GM23248 (cell line): ENCODE data around the gene TBC1D2. TPM values are rescaled to one million over a fixed set of nuclear protein-coding genes. Genes with fewer than 3 reads are reported as not detected.

Source experiments
- DNase-seq: peaks from one replicate; pipeline ENCODE4 v3.0.0-alpha.2; 2015
- H2AFZ ChIP-seq: fragments of 200-600 bp; sonication (generic); 2 replicates; pipeline ENCODE4 v1.6.1; 2016; ENCODE audit warnings: antibody characterized with exemption
- H3F3A ChIP-seq: fragments of 200-600 bp; sonication (generic); 2 replicates; pipeline ENCODE4 v1.6.1; 2016; ENCODE audit warnings: mild to moderate bottlenecking, antibody characterized with exemption, mixed run types; ENCODE audit not compliant: insufficient read depth
- H3K27ac ChIP-seq: fragments of 200-600 bp; sonication (generic); 2 replicates; pipeline ENCODE4 v1.5.1; 2016; ENCODE audit warnings: mild to moderate bottlenecking
- H3K27me3 ChIP-seq: fragments of 200-600 bp; sonication (generic); replicated peaks from 2 replicates; pipeline ENCODE4 v1.6.1; 2016; ENCODE audit warnings: mild to moderate bottlenecking; ENCODE audit not compliant: insufficient read depth
- H3K36me3 ChIP-seq: fragments of 200-600 bp; sonication (generic); 2 replicates; pipeline ENCODE4 v1.6.1; 2016; ENCODE audit warnings: low read depth, mild to moderate bottlenecking
- H3K4me1 ChIP-seq: fragments of 200-600 bp; sonication (generic); 2 replicates; pipeline ENCODE4 v1.6.1; 2016; ENCODE audit warnings: mild to moderate bottlenecking; ENCODE audit not compliant: insufficient read depth
- H3K4me2 ChIP-seq: fragments of 200-600 bp; sonication (generic); one replicate; pipeline ENCODE4 v1.6.1; 2016; ENCODE audit warnings: mild to moderate bottlenecking; ENCODE audit not compliant: unreplicated experiment
- H3K4me3 ChIP-seq: fragments of 200-600 bp; sonication (generic); 2 replicates; pipeline ENCODE4 v1.5.1; 2016; ENCODE audit warnings: mild to moderate bottlenecking
- H3K79me2 ChIP-seq: fragments of 200-600 bp; sonication (generic); 2 replicates; pipeline ENCODE4 v1.6.1; 2016; ENCODE audit warnings: mild to moderate bottlenecking; ENCODE audit not compliant: insufficient read depth
- H3K9ac ChIP-seq: fragments of 200-600 bp; sonication (generic); 2 replicates; pipeline ENCODE4 v1.6.1; 2016; ENCODE audit warnings: mild to moderate bottlenecking
- H3K9me2 ChIP-seq: fragments of 200-600 bp; sonication (generic); 2 replicates; pipeline ENCODE4 v1.6.1; 2016; ENCODE audit warnings: mixed run types, mild to moderate bottlenecking, moderate library complexity; ENCODE audit not compliant: insufficient read depth
- H3K9me3 ChIP-seq: fragments of 200-600 bp; sonication (generic); one replicate; pipeline ENCODE4 v1.6.1; 2017; ENCODE audit warnings: low read depth
- H4K20me1 ChIP-seq: fragments of 200-600 bp; sonication (generic); 2 replicates; pipeline ENCODE4 v1.6.0; 2016; ENCODE audit not compliant: insufficient read depth
- EZH2 ChIP-seq: fragments of 200-600 bp; sonication (generic); IDR thresholded peaks from 2 replicates; pipeline ENCODE4 v1.6.1; 2018; ENCODE audit warnings: antibody characterized with exemption, mild to moderate bottlenecking; ENCODE audit not compliant: insufficient read depth, poor library complexity, severe bottlenecking
- EZH2phosphoT487 ChIP-seq: fragments of 200-600 bp; sonication (generic); IDR thresholded peaks from 2 replicates; pipeline ENCODE4 v1.6.1; 2018; ENCODE audit warnings: antibody characterized with exemption, moderate library complexity, mild to moderate bottlenecking, low read depth; ENCODE audit not compliant: insufficient read depth
- WGBS, 2 experiments: methylation state at CpG; one replicate each; pipeline ENCODE4 v1.1.6; 2015 to 2017; ENCODE audit warnings: low lambda C conversion rate in 2 of 2, low coverage in 1 of 2; ENCODE audit errors: missing lambda C conversion rate in 2 of 2; 5-methylcytosine and 5-hydroxymethylcytosine counted together
- in situ Hi-C: fragments of 300-500 bp; cut with MboI; formaldehyde crosslinking; loops from 2 replicates; pipeline ENCODE4 v1.15.0; 2020
- polyA plus RNA-seq: library from polyadenylated mRNA; unstranded; fragments of >200 nt; fragmentation: Nextera tagmentation; extraction: Ambion mirVana; gene quantifications from 2 replicates; pipeline ENCODE4 v1.2.1, GENCODE V29; 2016
- total RNA-seq: library from RNA; depleted of rRNA; stranded (reverse); fragments of >200 nt; shearing (Covaris generic); gene quantifications from 2 replicates; pipeline ENCODE4 v1.2.3, GENCODE V29; 2014

TBC1D2 gene
- total and polyA plus RNA-seq, 2 experiments from 2014 or later = 58.4 to 58.9 TPM

DNA sequence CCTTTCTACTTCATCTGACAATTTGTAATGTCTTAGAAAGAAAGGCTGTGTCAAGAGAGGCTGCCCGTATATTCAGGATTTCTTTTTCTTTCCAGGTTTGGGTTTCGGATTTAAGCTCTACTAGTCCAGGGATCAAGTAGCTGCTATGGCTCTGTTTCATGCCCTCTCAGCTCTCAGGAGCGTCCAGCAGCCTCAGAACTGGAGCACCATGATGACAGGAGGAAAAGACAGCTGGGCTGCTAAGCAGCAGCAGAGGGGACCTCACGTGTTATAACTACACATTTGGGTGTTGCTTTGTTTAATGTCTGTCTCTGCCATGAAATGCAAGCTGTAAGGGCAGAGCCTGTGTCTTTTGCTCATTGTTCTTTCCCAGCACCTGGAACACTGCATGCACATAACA is 28.5 kb downstream of the TBC1D2 start:
- H3K27me3 ChIP-seq = no peaks in the 10 kb centered on the region
- no peaks in the 10 kb centered on the region for H3K9me2 ChIP-seq
- H3K27ac ChIP-seq = peak overlapping the region; percentile 47; the same call in 1 of the 2 replicates
- H4K20me1 ChIP-seq = no peaks in the 10 kb centered on the region
- peaks cover 61% of the 10 kb centered on the region for H3K36me3 ChIP-seq
- WGBS, 2 experiments = 96 to 98% methylated on average over 4 of the region's 4 CpGs
- in situ Hi-C loops = no loop called here
- no peak overlapping the region for H3K4me2 ChIP-seq
- no peak overlapping the region for H3K4me3 ChIP-seq
- no peak overlapping the region for H2AFZ ChIP-seq
- H3F3A ChIP-seq = peaks cover 46% of the 10 kb centered on the region
- 0 out of 2 replicates have a peak, but pooled peaks cover 4% of the 10 kb centered on the region for H3K79me2 ChIP-seq
- TF ChIP-seq EZH2phosphoT487 = no peak
- no peak for TF ChIP-seq EZH2
- H3K4me1 ChIP-seq = peaks cover 46% of the 10 kb centered on the region
- no peak for DNase-seq
- H3K9ac ChIP-seq = no peak overlapping the region; the same call in 1 of the 2 replicates
- no peaks in the 10 kb centered on the region for H3K9me3 ChIP-seq

GRCh38 chr9:98226516-98226915 is 28.9 kb downstream of the TBC1D2 start:
- peaks cover 59% of the 10 kb centered on the region for H3K36me3 ChIP-seq
- H3K9ac ChIP-seq = no peak overlapping the region; the same call in 1 of the 2 replicates
- no peak overlapping the region for H3K4me3 ChIP-seq
- no peak overlapping the region for H2AFZ ChIP-seq
- H3K27me3 ChIP-seq = no peaks in the 10 kb centered on the region
- H3K79me2 ChIP-seq = 0 out of 2 replicates have a peak, but pooled peaks cover 4% of the 10 kb centered on the region
- peaks cover 45% of the 10 kb centered on the region for H3K4me1 ChIP-seq
- in situ Hi-C loops = no loop called here
- no peaks in the 10 kb centered on the region for H3K9me2 ChIP-seq
- TF ChIP-seq EZH2phosphoT487 (no peak), EZH2 (no peak)
- H3K27ac ChIP-seq = peak overlapping the region; percentile 47
- 32 to 48% methylated on average over 1 of the region's 1 CpG for WGBS, 2 experiments
- no peaks in the 10 kb centered on the region for H4K20me1 ChIP-seq
- peaks cover 50% of the 10 kb centered on the region for H3F3A ChIP-seq
- no peak overlapping the region for H3K4me2 ChIP-seq
- peak; percentile 19 for DNase-seq
- H3K9me3 ChIP-seq = no peaks in the 10 kb centered on the region

- Histone ChIP-seq H3K4me1 (peaks cover 40% of the 10 kb centered on the region), H4K20me1 (no peaks in the 10 kb centered on the region), H3K79me2 (0 out of 2 replicates have a peak, but pooled peaks cover 4% of the 10 kb centered on the region), H2AFZ (no peak overlapping the region), H3K9me3 (no peaks in the 10 kb centered on the region), H3F3A (peaks cover 50% of the 10 kb centered on the region), H3K9me2 (no peaks in the 10 kb centered on the region), H3K4me2 (no peak overlapping the region), H3K4me3 (no peak overlapping the region), H3K9ac (peak overlapping the region; percentile 61; the same call in 1 of the 2 replicates), H3K27ac (peak overlapping the region; percentile 94), H3K27me3 (no peaks in the 10 kb centered on the region), H3K36me3 (peaks cover 53% of the 10 kb centered on the region)
- in situ Hi-C loops = no loop called here
- WGBS, 2 experiments = 94% methylated on average over 6 of the region's 6 CpGs
- TF ChIP-seq EZH2 (no peak), EZH2phosphoT487 (no peak)
- DNase-seq = no peak
Observed at GRCh38 chr9:98225015-98225442, 30.4 kb downstream of the TBC1D2 start.

- in situ Hi-C loops = no loop called here
- Histone ChIP-seq H3K27me3 (no peaks in the 10 kb centered on the region), H3K9me2 (no peaks in the 10 kb centered on the region), H3K36me3 (peaks cover 50% of the 10 kb centered on the region), H4K20me1 (no peaks in the 10 kb centered on the region), H3K4me2 (peak overlapping the region; percentile 51), H3K9ac (peak overlapping the region; percentile 61), H3F3A (peaks cover 50% of the 10 kb centered on the region), H3K79me2 (no peaks in the 10 kb centered on the region), H3K9me3 (no peaks in the 10 kb centered on the region), H3K4me3 (no peak overlapping the region), H3K27ac (peak overlapping the region; percentile 94), H3K4me1 (peaks cover 40% of the 10 kb centered on the region), H2AFZ (no peak overlapping the region)
- peak; percentile 98 for DNase-seq
- TF ChIP-seq EZH2phosphoT487 (peak; percentile 76; the same call in 1 of the 2 replicates), EZH2 (no peak)
- 11 to 14% methylated on average over 5 of the region's 5 CpGs for WGBS, 2 experiments
Observed at GRCh38 chr9:98222885-98223691, 32.4 kb downstream of the TBC1D2 start.
